ENCODE measurements around the gene ADAMTS17. TPM values are rescaled to one million over a fixed set of nuclear protein-coding genes. Genes with fewer than 3 reads are reported as not detected.

The ADAMTS17 gene
- polyA plus RNA-seq, 1 donor, result 4.0 TPM

GRCh38 chr15:100226107-100226506, 115.7 kb downstream of the ADAMTS17 start:
- no peak for DNase-seq (ENCODE audit: low read depth)

- DNase-seq (ENCODE audit: low read depth), result no peak
These were observed 117.3 kb downstream of the ADAMTS17 start for GRCh38 chr15:100224206-100225185.

- DNase-seq (ENCODE audit: low read depth), result no peak
These were observed 119.4 kb downstream of the ADAMTS17 start for GRCh38 chr15:100222349-100222715.

- DNase-seq (ENCODE audit: low read depth), result peak; percentile 9
These were observed 120.1 kb downstream of the ADAMTS17 start for GRCh38 chr15:100221471-100222348.

- DNase-seq (ENCODE audit: low read depth), result no peak
These were observed 121.6 kb downstream of the ADAMTS17 start for GRCh38 chr15:100220058-100220768.

GRCh38 chr15:100218434-100218833, 123.3 kb downstream of the ADAMTS17 start:
- no peak for DNase-seq (ENCODE audit: low read depth)

- no peak for DNase-seq (ENCODE audit: low read depth)
These were observed 125.6 kb downstream of the ADAMTS17 start for GRCh38 chr15:100216182-100216581.

- no peak for DNase-seq (ENCODE audit: low read depth)
These were observed 126.0 kb downstream of the ADAMTS17 start for GRCh38 chr15:100215843-100216169.

- DNase-seq (ENCODE audit: low read depth), result no peak
These were observed 126.5 kb downstream of the ADAMTS17 start for GRCh38 chr15:100215031-100215842.

- no peak for DNase-seq (ENCODE audit: low read depth)
These were observed 129.6 kb downstream of the ADAMTS17 start for GRCh38 chr15:100211855-100212850.

GRCh38 chr15:100210338-100210737, 131.4 kb downstream of the ADAMTS17 start:
- DNase-seq (ENCODE audit: low read depth), result no peak

- DNase-seq (ENCODE audit: low read depth), result no peak
These were observed 132.7 kb downstream of the ADAMTS17 start for GRCh38 chr15:100208921-100209603.

GRCh38 chr15:100207053-100207452, 134.7 kb downstream of the ADAMTS17 start:
- DNase-seq (ENCODE audit: low read depth), result no peak

GRCh38 chr15:100206643-100207042, 135.1 kb downstream of the ADAMTS17 start:
- DNase-seq (ENCODE audit: low read depth), result no peak

- DNase-seq (ENCODE audit: low read depth), result no peak
These were observed 136.1 kb downstream of the ADAMTS17 start for GRCh38 chr15:100205549-100206295.

- no peak for DNase-seq (ENCODE audit: low read depth)
These were observed 137.0 kb downstream of the ADAMTS17 start for GRCh38 chr15:100204771-100205170.

- DNase-seq (ENCODE audit: low read depth), result no peak
These were observed 137.6 kb downstream of the ADAMTS17 start for GRCh38 chr15:100204211-100204610.

- no peak for DNase-seq (ENCODE audit: low read depth)
These were observed 139.3 kb downstream of the ADAMTS17 start for GRCh38 chr15:100202309-100202960.

All from forelimb muscle (tissue), 1 donor.